Panc1 (cell line): ENCODE results near the gene STUB1. TPM values are rescaled to one million over a fixed set of nuclear protein-coding genes. Genes with fewer than 3 reads are reported as not detected.

Experiments
- ATAC-seq: fragments of 200-7000 bp; cut with Tn5 transposase; 2 replicates; pipeline ENCODE4 v1.9.1; 2020; ENCODE audit warnings: mild to moderate bottlenecking, moderate library complexity
- BruUV-seq: library from RNA; stranded (reverse); fragments of 400-500 nt; replicated peaks from 2 replicates; lab custom pipeline; 2021; lab: Mats Ljungman, UMichigan
- CTCF ChIA-PET: fragments of 300-600 bp; sonication (Branson Sonifier 250); formaldehyde crosslinking; loops from one replicate; lab custom pipeline; 2022; ENCODE audit warnings: antibody characterized with exemption; lab: Charles Lee
- POLR2A ChIA-PET: fragments of 300-600 bp; sonication (Branson Sonifier 250); formaldehyde crosslinking; loops from one replicate; lab custom pipeline; 2022; ENCODE audit warnings: antibody characterized with exemption; lab: Charles Lee
- DNase-seq: peaks from one replicate; pipeline ENCODE4 v3.0.0-alpha.2; 2010; ENCODE audit warnings: low read depth, low spot score
- H3K27ac ChIP-seq: 2 replicates; pipeline ENCODE4 v1.5.1; 2011; ENCODE audit warnings: mild to moderate bottlenecking, low read length, inconsistent platforms
- H3K27me3 ChIP-seq: fragments of 200-500 bp; sonication (Bioruptor generic); 2 replicates; pipeline ENCODE4 v1.6.0; 2014; ENCODE audit warnings: low read length, inconsistent platforms; ENCODE audit not compliant: control insufficient read depth, insufficient read depth
- H3K36me3 ChIP-seq: fragments of 200-500 bp; sonication (Bioruptor generic); 2 replicates; pipeline ENCODE4 v1.5.1; 2014; ENCODE audit warnings: inconsistent platforms, mild to moderate bottlenecking, low read length, moderate library complexity; ENCODE audit not compliant: control insufficient read depth, insufficient read depth
- H3K4me1 ChIP-seq: 2 replicates; pipeline ENCODE4 v1.5.1; 2011; ENCODE audit warnings: inconsistent platforms, mild to moderate bottlenecking, low read length, moderate library complexity; ENCODE audit not compliant: control insufficient read depth, insufficient read depth
- H3K4me3 ChIP-seq, 2 experiments: 2 replicates each; pipeline ENCODE4 v1.5.1; 2011 to 2012; ENCODE audit warnings: low read depth in 2 of 2, low read length in 2 of 2, mild to moderate bottlenecking in 2 of 2, inconsistent platforms in 1 of 2, moderate library complexity in 1 of 2
- H3K9me3 ChIP-seq: fragments of 200-500 bp; sonication (Bioruptor generic); 2 replicates; pipeline ENCODE4 v1.5.1; 2014; ENCODE audit warnings: low read depth, mild to moderate bottlenecking, inconsistent platforms, low read length, moderate library complexity; ENCODE audit not compliant: control insufficient read depth, insufficient read depth
- CTCF ChIP-seq: fragments of 450-650 bp; IDR thresholded peaks from 2 replicates; pipeline ENCODE4 v1.5.1; 2017; ENCODE audit warnings: mild to moderate bottlenecking
- POLR2AphosphoS5 ChIP-seq: IDR thresholded peaks from 2 replicates; pipeline ENCODE4 v1.6.1; 2012; ENCODE audit warnings: mild to moderate bottlenecking, low read depth, low read length, moderate library complexity
- REST ChIP-seq, 2 experiments: IDR thresholded peaks; 2 replicates each; pipeline ENCODE4 v1.6.1; 2011 to 2012; ENCODE audit warnings: low read depth in 2 of 2, control low read depth in 1 of 2, low read length in 1 of 2, mild to moderate bottlenecking in 1 of 2, moderate library complexity in 1 of 2; ENCODE audit not compliant: insufficient read depth in 1 of 2
- SIN3A ChIP-seq: IDR thresholded peaks from 2 replicates; pipeline ENCODE4 v1.6.1; 2012; ENCODE audit warnings: low read depth, mild to moderate bottlenecking, low read length, moderate library complexity, borderline replicate concordance; ENCODE audit not compliant: insufficient read depth
- TCF7L2 ChIP-seq: IDR thresholded peaks from 2 replicates; pipeline ENCODE4 v1.6.1; 2011; ENCODE audit warnings: mild to moderate bottlenecking, low read depth, low read length, inconsistent platforms
- in situ Hi-C: cut with HindIII; loops from 2 replicates; pipeline ENCODE4 v1.10.0; 2016; ENCODE audit warnings: low sequenced_read_pairs, low pct_unique_long_range_greater_than_20kb
- intact Hi-C: fragments of 100-400 bp; cut with micrococcal nuclease; formaldehyde crosslinking; loops from one replicate; pipeline ENCODE4 v1.10.0; 2022; ENCODE audit not compliant: unreplicated experiment
- total RNA-seq: library from RNA; stranded (reverse); gene quantifications from one replicate; pipeline ENCODE4 v1.2.1, GENCODE V29; 2021; ENCODE audit not compliant: unreplicated experiment

The STUB1 gene
- total RNA-seq, 1 experiment from 2014 or later: 217 TPM

- no peak for TF ChIP-seq CTCF
- TF ChIP-seq TCF7L2: no peak
- no peak for TF ChIP-seq POLR2AphosphoS5
- Histone ChIP-seq H3K4me3 (no peak overlapping the region), H3K9me3 (no peaks in the 10 kb centered on the region), H3K27me3 (no peaks in the 10 kb centered on the region), H3K4me1 (peaks cover 10% of the 10 kb centered on the region), H3K36me3 (no peaks in the 10 kb centered on the region), H3K27ac (no peak overlapping the region)
- POLR2A ChIA-PET: no interaction called here
- ATAC-seq (no peak), DNase-seq (no peak)
- in situ Hi-C loops: no loop called here
- CTCF ChIA-PET: no interaction called here
- BruUV-seq: no TSS peak
- intact Hi-C loops: no loop called here
Observed at GRCh38 chr16:729768-730665, 49.8 kb downstream of the STUB1 start.

GRCh38 chr16:730666-731509 lies 50.7 kb downstream of the STUB1 start:
- Histone ChIP-seq H3K27ac (no peak overlapping the region), H3K4me1 (peaks cover 8% of the 10 kb centered on the region), H3K36me3 (no peaks in the 10 kb centered on the region), H3K27me3 (no peaks in the 10 kb centered on the region), H3K9me3 (no peaks in the 10 kb centered on the region), H3K4me3 (no peak overlapping the region)
- intact Hi-C loops (no loop called here), in situ Hi-C loops (no loop called here)
- no peak for DNase-seq
- TF ChIP-seq POLR2AphosphoS5: no peak; the same call in 1 of the 2 replicates
- TF ChIP-seq REST (IDR thresholded peaks at IDR 0.05; ENCODE audit: insufficient read depth in 1 of 2, low read depth in 2 of 2, low read length in 1 of 2): no peak
- TF ChIP-seq CTCF: no peak
- TF ChIP-seq TCF7L2: no peak
- TF ChIP-seq SIN3A: no peak
- ATAC-seq: no peak
- CTCF ChIA-PET: no interaction called here
- POLR2A ChIA-PET: no interaction called here
- no TSS peak for BruUV-seq
